Right ventricle myocardium inferior (tissue), 1 donor: ENCODE data around the gene LRRC4C. TPM values are rescaled to one million over a fixed set of nuclear protein-coding genes. Genes with fewer than 3 reads are reported as not detected.
"Not testable (repeated sequence)": the region's sequence is repeated elsewhere in the genome, so short reads cannot be mapped to it uniquely, and the experiment has no call there.

Experiments
- ATAC-seq: fragments of 200-7000 bp; cut with Tn5 transposase; one replicate; pipeline ENCODE4 v1.9.1; 2020; ENCODE audit warnings: mild to moderate bottlenecking, moderate library complexity
- DNase-seq: peaks from one replicate; pipeline ENCODE4 v3.0.0; 2021; ENCODE audit errors: missing footprints
- intact Hi-C: fragments of 100-400 bp; cut with DNase I; formaldehyde crosslinking; loops from one replicate; pipeline ENCODE4 v1.11.0; 2022
- total RNA-seq: library from RNA; stranded (reverse); fragmentation: NEBNext Ultra II Directional; extraction: Animal tissue kit (Norgen Biotek cat#: 25700); gene quantifications from one replicate; pipeline ENCODE4 v1.2.1, GENCODE V29; 2021
- donor health status: DM: no; HTN: yes; CAD: no; lungs with severe emphysema.

LRRC4C gene
- total RNA-seq, 1 donor from 2014 or later, result 1.0 TPM

- intact Hi-C loops, result no loop called here
- no peak for DNase-seq
- ATAC-seq, result no peak
Measured at GRCh38 chr11:40713083-40713482, 746.4 kb downstream of the LRRC4C start.

DNA sequence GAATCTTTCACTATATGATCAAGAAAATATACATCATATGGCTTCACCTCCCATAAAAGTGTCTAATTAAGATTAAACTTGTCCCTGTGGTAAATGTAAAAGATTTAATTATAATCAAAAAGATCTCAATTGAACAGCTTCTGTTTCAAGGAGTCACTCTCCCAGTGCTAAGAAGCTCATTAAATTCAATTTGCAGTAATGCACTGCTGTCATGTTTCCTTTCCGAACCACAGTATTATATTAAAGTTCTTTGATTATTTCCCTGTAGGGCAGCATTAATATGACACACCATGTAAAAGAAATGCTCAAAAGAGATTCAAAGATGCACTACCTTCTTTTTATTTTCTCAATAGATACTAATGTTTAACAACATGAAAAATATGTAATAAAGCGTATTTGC lies 758.4 kb downstream of the LRRC4C start:
- intact Hi-C loops, result no loop called here
- ATAC-seq, result no peak
- DNase-seq, result no peak

DNA sequence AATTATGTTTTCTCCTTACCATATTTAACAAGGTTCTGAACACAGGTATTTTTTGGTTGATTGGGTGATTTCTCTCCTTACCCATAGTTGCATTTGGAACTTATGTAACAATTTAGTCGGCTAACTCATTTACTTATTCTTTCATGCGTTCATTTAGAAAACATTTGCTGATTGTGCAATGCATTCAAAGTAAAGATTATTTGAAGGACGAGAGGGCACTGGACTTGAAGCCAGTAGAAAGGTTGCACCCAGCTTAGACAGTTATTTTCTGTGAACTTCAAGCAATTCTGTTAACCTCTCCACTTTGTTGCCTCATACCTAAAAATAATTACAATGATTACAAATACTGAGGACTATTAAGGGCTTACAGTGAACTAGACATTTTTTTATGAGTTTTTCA lies 769.6 kb downstream of the LRRC4C start:
- intact Hi-C loops, result no loop called here
- no peak for DNase-seq
- no peak for ATAC-seq

- intact Hi-C loops, result no loop called here
- DNase-seq (no peak), ATAC-seq (no peak)
Measured at GRCh38 chr11:40688369-40688768, 771.1 kb downstream of the LRRC4C start.

GRCh38 chr11:40686765-40687164 lies 772.7 kb downstream of the LRRC4C start:
- intact Hi-C loops, result no loop called here
- ATAC-seq (no peak), DNase-seq (no peak)

GRCh38 chr11:40683010-40683409 lies 776.4 kb downstream of the LRRC4C start:
- intact Hi-C loops, result no loop called here
- ATAC-seq, result no peak
- no peak for DNase-seq

DNA sequence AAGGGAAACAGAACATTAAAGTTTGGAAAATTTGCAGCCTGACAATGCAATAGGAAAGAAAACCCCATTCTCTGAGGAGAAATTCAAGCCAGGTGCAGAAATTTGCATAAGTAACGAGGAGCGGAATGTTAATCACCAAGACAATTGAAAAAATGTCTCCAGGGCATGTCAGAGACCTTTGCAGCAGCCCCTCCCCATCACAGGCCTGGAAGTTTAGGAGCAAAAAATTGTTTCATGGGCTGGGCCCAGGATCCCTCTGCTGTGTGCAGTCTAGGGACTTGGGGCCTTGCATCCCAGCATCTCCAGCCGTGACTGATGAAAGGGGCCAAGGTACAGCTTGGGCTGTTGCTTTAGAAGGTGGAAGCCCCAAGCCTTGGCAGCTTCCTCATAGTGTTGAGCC lies 780.2 kb downstream of the LRRC4C start:
- intact Hi-C loops, result no loop called here
- DNase-seq (no peak), ATAC-seq (no peak)

- ATAC-seq, result no peak
- no peak for DNase-seq
- intact Hi-C loops, result no loop called here
Measured at GRCh38 chr11:40647295-40647694, 812.2 kb downstream of the LRRC4C start.

- intact Hi-C loops, result no loop called here
- no peak for ATAC-seq
- DNase-seq, result no peak
Measured at GRCh38 chr11:40642284-40642683, 817.2 kb downstream of the LRRC4C start.

- intact Hi-C loops, result no loop called here
- no peak for ATAC-seq
- no peak for DNase-seq
Measured at GRCh38 chr11:40619654-40620053, 839.8 kb downstream of the LRRC4C start.

- no peak for ATAC-seq
- DNase-seq, result no peak
- intact Hi-C loops, result no loop called here
Measured at GRCh38 chr11:40606800-40607199, 852.7 kb downstream of the LRRC4C start.

DNA sequence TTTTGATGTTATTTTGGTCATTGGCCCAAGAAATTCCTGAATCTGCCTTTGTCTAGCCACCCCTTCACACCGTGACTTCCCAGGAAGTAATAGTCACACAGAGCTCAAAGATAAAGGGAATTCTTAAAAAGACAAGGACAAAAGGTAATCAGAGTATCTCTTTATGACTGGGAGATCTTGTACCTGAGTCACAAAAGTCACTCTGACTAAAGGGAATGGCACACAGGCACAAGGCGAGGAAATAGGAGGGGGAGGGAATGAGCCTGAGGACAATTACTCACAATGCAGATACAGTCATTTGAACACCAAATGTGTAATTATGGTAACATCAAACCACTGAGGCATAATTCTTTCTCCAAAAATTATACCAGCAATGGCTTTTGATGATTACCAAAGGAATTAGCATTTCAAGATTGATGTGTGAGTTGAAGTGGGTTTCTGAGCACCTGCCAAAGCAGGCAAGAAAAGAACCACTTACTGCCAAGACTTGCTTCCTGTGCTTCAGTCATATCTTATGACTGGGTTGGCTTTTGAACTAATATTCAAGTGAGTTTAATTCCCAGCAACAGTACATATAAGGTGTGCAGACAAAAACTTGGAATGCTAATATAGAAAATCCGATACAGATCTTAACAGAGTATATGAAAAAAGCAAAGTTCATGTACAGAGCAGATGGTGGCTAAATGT lies 856.4 kb downstream of the LRRC4C start:
- ATAC-seq, result no peak
- intact Hi-C loops, result no loop called here
- DNase-seq, result no peak

GRCh38 chr11:40597546-40598113 lies 861.8 kb downstream of the LRRC4C start:
- ATAC-seq, result no peak
- DNase-seq, result no peak
- intact Hi-C loops, result no loop called here

DNA sequence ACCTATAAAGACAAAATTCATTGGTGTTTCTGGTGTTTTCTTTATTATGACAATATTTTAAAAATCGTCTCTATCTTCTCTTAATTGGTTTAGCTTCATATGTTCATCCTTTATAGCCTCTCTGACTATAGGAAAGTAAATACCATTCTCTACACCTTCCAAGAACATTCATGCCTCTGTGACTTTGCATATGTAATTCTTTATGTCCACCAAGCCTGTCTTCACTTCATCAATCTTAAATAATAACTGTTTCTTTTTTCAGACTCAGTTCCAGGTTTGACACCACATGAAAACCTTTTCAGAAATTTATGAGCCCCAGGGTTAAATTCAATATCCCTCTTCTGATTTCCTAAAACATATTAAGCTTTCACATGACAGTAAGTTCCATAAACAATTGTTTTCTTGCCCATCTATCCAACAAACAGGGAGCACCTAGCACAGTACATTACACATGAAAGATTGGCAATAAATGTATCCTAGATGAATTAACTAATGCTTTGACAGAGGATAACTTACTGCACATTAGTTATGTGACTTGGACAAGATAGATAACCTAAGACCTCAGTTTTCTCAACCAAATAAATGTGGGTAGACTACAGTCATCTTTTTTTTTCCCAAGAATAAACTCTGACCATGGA lies 886.1 kb downstream of the LRRC4C start:
- intact Hi-C loops, result no loop called here
- no peak for ATAC-seq

GRCh38 chr11:40569947-40570531 lies 889.4 kb downstream of the LRRC4C start:
- ATAC-seq (no peak), DNase-seq (no peak)
- intact Hi-C loops, result no loop called here

More for the DNA sequence above, 886.1 kb downstream of the LRRC4C start:
- DNase-seq, result no peak

DNA sequence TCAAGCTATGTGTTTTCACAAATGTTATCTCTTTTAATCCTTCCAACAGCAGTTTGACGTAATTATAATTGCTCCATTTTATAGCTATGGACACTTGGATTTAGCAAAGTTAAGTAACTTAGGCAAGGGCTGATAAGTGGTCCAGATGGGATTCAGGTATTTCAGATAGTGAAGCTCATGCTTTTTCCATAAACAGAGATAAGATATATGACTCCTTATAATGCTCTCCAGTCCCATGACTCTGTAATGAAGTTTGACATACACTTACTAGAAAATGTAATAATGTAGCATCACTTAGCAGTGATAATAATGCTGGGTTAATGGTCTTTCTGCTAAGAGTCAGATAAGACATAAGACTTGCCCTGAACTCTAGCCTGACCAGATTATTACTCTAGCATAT lies 892.1 kb downstream of the LRRC4C start:
- intact Hi-C loops, result no loop called here
- DNase-seq, result no peak
- ATAC-seq, result no peak

GRCh38 chr11:40544162-40544561 lies 915.3 kb downstream of the LRRC4C start:
- intact Hi-C loops, result no loop called here
- ATAC-seq, result no peak
- DNase-seq, result no peak

DNA sequence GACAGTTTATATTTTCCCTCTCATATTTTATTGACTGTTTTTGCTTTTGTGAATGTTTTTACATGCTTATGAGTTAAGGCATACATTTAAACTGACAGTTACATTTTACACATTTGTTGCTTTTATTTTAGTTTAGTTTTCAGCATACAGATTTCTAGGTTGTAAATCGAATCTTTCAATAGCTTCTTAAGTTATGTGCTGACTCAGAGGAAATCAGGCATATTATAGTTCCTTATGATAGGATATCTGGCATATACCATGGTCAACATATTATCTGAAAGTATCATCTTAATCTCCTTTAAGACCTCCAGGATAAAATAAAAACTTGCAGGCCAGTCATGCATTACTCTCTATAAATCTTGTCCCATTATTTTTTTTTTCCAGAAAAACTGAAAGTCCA lies 916.6 kb downstream of the LRRC4C start:
- ATAC-seq, result no peak
- intact Hi-C loops, result no loop called here

GRCh38 chr11:40537734-40538133 lies 921.7 kb downstream of the LRRC4C start:
- DNase-seq, result no peak
- ATAC-seq, result no peak
- intact Hi-C loops, result no loop called here

More for the DNA sequence above, 916.6 kb downstream of the LRRC4C start:
- DNase-seq, result no peak

GRCh38 chr11:40522080-40522479 lies 937.4 kb downstream of the LRRC4C start:
- ATAC-seq, DNase-seq, intact Hi-C loops: not testable (repeated sequence)
